Loucy (cell line): ENCODE results near the gene APOC3.
"Not testable (repeated sequence)": the region's sequence is repeated elsewhere in the genome, so short reads cannot be mapped to it uniquely, and the experiment has no call there.

Source experiments
- H2AFZ ChIP-seq: fragments of 200-600 bp; sonication (generic); 2 replicates; pipeline ENCODE4 v1.6.0; 2016; ENCODE audit warnings: antibody characterized with exemption, mild to moderate bottlenecking, low read length, moderate library complexity
- H3F3A ChIP-seq: fragments of 200-600 bp; 2 replicates; pipeline ENCODE4 v1.6.0; 2016; ENCODE audit warnings: antibody characterized with exemption, low read depth, mild to moderate bottlenecking
- H3K27me3 ChIP-seq: fragments of 200-600 bp; sonication (generic); 2 replicates; pipeline ENCODE4 v1.6.1; 2014; ENCODE audit warnings: low read length, mild to moderate bottlenecking; ENCODE audit not compliant: insufficient read depth, poor library complexity, severe bottlenecking
- H3K36me3 ChIP-seq: fragments of 200-600 bp; sonication (generic); 2 replicates; pipeline ENCODE4 v1.6.1; 2016; ENCODE audit warnings: low read length; ENCODE audit not compliant: insufficient read depth
- H3K4me1 ChIP-seq: fragments of 200-600 bp; sonication (generic); 2 replicates; pipeline ENCODE4 v1.5.1; 2014; ENCODE audit warnings: low read length, mild to moderate bottlenecking; ENCODE audit not compliant: insufficient read depth, poor library complexity, severe bottlenecking
- H3K4me2 ChIP-seq: fragments of 200-600 bp; sonication (generic); 2 replicates; pipeline ENCODE4 v1.6.0; 2014; ENCODE audit warnings: antibody characterized with exemption, low read length, low read depth, mild to moderate bottlenecking; ENCODE audit not compliant: poor library complexity, severe bottlenecking
- H3K4me3 ChIP-seq: fragments of 200-600 bp; sonication (generic); 2 replicates; pipeline ENCODE4 v1.5.1; 2014; ENCODE audit warnings: low read length, mild to moderate bottlenecking, mixed read lengths; ENCODE audit not compliant: poor library complexity, severe bottlenecking
- H3K79me2 ChIP-seq: fragments of 200-600 bp; sonication (generic); 2 replicates; pipeline ENCODE4 v1.6.1; 2014; ENCODE audit warnings: low read length; ENCODE audit not compliant: insufficient read depth
- H3K9ac ChIP-seq: fragments of 200-600 bp; sonication (generic); 2 replicates; pipeline ENCODE4 v1.6.0; 2014; ENCODE audit warnings: mild to moderate bottlenecking, low read depth, low read length, moderate library complexity; ENCODE audit not compliant: poor library complexity, severe bottlenecking
- H3K9me2 ChIP-seq: fragments of 200-600 bp; sonication (generic); replicated peaks from 2 replicates; pipeline ENCODE4 v1.6.1; 2016; ENCODE audit warnings: low read depth, low read length, mixed read lengths
- H3K9me3 ChIP-seq: fragments of 200-600 bp; sonication (generic); 2 replicates; pipeline ENCODE4 v1.6.1; 2014; ENCODE audit warnings: mild to moderate bottlenecking, antibody characterized with exemption, low read length, low read depth; ENCODE audit not compliant: insufficient read depth
- H4K20me1 ChIP-seq: fragments of 200-600 bp; sonication (generic); 2 replicates; pipeline ENCODE4 v1.6.0; 2014; ENCODE audit warnings: antibody characterized with exemption, low read length, mild to moderate bottlenecking; ENCODE audit not compliant: insufficient read depth, poor library complexity, severe bottlenecking
- EZH2phosphoT487 ChIP-seq: fragments of 200-600 bp; IDR thresholded peaks from 2 replicates; pipeline ENCODE4 v1.6.1; 2018; ENCODE audit warnings: antibody characterized with exemption, mild to moderate bottlenecking, moderate library complexity, borderline replicate concordance
- TF ChIP-seq, protein P1 (sequence below): fragments of 200-600 bp; sonication (generic); conservative IDR thresholded peaks from 2 replicates; pipeline ENCODE4 v1.5.1; 2014; ENCODE audit warnings: mild to moderate bottlenecking, antibody characterized with exemption, low read length

The APOC3 gene

DNA sequence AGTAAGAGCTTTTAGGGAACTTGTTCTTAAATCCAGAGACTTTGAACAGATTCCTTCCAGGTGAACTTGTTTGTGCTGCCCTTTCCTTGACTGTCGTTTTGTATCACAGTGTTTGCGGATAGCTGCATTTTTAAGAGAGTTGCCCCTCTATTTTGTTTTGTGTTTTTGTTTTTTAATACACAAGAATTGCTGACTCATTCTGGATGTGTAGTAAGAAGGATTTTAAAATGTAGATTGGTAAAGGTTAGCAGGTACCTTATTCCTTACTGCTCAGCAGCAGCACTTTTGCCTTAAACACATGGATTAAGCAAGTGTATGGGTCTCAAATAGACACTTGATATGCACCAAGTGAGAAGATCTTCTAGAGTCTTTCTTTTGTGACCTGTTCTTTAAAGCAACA lies 29.1 kb upstream of the APOC3 start:
- Histone ChIP-seq H3K9me2 (no peaks in the 10 kb centered on the region), H3K27me3 (no peaks in the 10 kb centered on the region), H3K4me3 (no peak overlapping the region), H3K79me2 (no peaks in the 10 kb centered on the region), H3F3A (no peaks in the 10 kb centered on the region), H3K9me3 (no peaks in the 10 kb centered on the region), H3K36me3 (no peaks in the 10 kb centered on the region), H3K4me2 (no peak overlapping the region), H4K20me1 (no peaks in the 10 kb centered on the region), H2AFZ (no peak overlapping the region), H3K9ac (no peak overlapping the region), H3K4me1 (no peaks in the 10 kb centered on the region)
- no peak for TF ChIP-seq EZH2phosphoT487
- TF ChIP-seq, protein P1, sequence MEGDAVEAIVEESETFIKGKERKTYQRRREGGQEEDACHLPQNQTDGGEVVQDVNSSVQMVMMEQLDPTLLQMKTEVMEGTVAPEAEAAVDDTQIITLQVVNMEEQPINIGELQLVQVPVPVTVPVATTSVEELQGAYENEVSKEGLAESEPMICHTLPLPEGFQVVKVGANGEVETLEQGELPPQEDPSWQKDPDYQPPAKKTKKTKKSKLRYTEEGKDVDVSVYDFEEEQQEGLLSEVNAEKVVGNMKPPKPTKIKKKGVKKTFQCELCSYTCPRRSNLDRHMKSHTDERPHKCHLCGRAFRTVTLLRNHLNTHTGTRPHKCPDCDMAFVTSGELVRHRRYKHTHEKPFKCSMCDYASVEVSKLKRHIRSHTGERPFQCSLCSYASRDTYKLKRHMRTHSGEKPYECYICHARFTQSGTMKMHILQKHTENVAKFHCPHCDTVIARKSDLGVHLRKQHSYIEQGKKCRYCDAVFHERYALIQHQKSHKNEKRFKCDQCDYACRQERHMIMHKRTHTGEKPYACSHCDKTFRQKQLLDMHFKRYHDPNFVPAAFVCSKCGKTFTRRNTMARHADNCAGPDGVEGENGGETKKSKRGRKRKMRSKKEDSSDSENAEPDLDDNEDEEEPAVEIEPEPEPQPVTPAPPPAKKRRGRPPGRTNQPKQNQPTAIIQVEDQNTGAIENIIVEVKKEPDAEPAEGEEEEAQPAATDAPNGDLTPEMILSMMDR: no peak

DNA sequence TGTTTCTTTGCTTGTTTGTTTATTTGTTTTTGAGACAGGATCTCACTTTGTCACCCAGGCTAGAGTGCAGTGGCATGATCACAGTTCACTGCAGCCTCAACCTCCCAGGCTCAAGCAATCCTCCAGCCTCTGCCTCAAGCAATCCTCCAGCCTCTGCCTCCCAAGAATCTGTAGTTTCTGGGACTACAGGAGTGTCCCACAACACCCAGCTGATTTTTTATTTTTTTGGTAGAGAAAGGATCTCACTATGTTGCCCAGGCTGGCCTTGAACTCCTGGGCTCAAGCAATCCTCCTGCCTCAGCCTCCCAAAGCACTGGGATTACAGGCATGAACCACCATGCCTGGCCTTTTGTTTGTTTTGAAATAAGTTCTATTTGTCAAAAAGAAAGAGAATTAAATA lies 28.0 kb upstream of the APOC3 start:
- not testable (repeated sequence) for H3K27me3 ChIP-seq, H3K4me3 ChIP-seq, H2AFZ ChIP-seq, H3F3A ChIP-seq, H3K36me3 ChIP-seq, H3K79me2 ChIP-seq, H3K9me2 ChIP-seq, H3K4me1 ChIP-seq, H4K20me1 ChIP-seq, H3K9ac ChIP-seq, H3K4me2 ChIP-seq, H3K9me3 ChIP-seq

DNA sequence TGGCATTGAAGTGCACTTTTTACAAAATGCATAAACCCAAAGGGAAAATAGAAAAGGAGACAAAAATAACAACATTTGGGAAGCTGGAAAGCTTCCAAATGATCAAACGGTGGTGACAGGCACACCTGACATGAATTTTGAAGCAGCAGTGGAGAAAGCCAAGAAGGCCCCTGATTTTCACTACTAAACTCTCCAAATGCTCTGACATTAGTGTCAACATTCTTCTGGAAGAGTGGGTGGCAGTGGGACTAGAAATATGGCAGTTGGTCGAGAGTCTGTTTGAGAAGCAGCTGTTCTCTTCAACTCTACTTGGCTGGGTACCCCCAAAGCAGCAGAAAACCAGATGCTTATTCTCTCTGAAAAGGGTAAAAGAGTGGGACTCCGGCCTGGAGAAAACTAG lies 25.7 kb upstream of the APOC3 start:
- Histone ChIP-seq H3K4me3 (no peak overlapping the region), H3K4me1 (no peaks in the 10 kb centered on the region), H3K79me2 (no peaks in the 10 kb centered on the region), H2AFZ (no peak overlapping the region), H3K9ac (no peak overlapping the region), H3K36me3 (no peaks in the 10 kb centered on the region), H3K4me2 (no peak overlapping the region), H4K20me1 (no peaks in the 10 kb centered on the region), H3K9me2 (no peaks in the 10 kb centered on the region), H3K9me3 (no peaks in the 10 kb centered on the region), H3F3A (no peaks in the 10 kb centered on the region), H3K27me3 (no peaks in the 10 kb centered on the region)
- no peak for TF ChIP-seq EZH2phosphoT487
- TF ChIP-seq, protein P1: no peak

DNA sequence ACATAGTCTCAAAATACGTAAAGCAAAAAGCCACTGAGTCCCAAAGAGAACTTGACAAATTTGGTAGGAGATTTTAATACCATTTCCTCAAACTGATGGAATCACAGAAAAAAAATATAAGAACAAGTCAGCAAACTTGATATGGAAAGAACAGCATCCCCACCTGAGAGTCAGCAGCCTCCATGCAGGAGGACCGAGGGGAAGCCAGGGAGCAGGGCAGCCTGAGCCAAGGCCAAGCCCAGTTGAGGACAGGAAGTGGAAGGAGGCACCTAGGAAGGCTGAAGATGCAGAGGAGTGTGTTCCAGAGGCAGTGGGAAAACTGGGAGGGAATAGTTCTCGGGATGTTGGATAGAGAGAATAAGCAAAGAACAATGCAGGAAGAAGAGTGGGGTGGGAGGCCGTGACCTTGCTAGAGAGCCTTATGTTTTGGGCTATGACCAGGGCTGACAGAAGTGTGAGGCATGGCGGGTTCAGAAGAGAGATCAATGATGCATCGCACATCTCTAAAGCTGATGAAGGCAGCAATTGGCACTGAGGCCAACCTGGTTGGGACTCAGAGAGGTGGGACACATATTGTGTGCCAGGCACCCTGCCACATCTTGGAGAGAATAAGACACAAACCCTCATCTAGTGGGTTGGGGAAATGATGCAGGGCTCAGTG lies 22.0 kb upstream of the APOC3 start:
- no peaks in the 10 kb centered on the region for H3K79me2 ChIP-seq
- H3K4me3 ChIP-seq: no peak overlapping the region
- no peak overlapping the region for H3K9ac ChIP-seq
- no peak overlapping the region for H2AFZ ChIP-seq
- no peaks in the 10 kb centered on the region for H3K9me3 ChIP-seq
- no peaks in the 10 kb centered on the region for H3K9me2 ChIP-seq
- TF ChIP-seq, protein P1: no peak
- no peak for TF ChIP-seq EZH2phosphoT487
- H3F3A ChIP-seq: no peaks in the 10 kb centered on the region
- H3K27me3 ChIP-seq: no peaks in the 10 kb centered on the region
- no peaks in the 10 kb centered on the region for H3K4me1 ChIP-seq
- H3K4me2 ChIP-seq: no peak overlapping the region
- no peaks in the 10 kb centered on the region for H3K36me3 ChIP-seq
- no peaks in the 10 kb centered on the region for H4K20me1 ChIP-seq
